HepG2 (cell line): ENCODE measurements around the gene GALNT17. TPM values are rescaled to one million over a fixed set of nuclear protein-coding genes. Genes with fewer than 3 reads are reported as not detected.

ENCODE experiments used
- ATAC-seq: fragments of 200-7000 bp; cut with Tn5 transposase; 3 replicates; pipeline ENCODE4 v1.9.1; 2020; ENCODE audit warnings: mild to moderate bottlenecking, moderate library complexity
- BruUV-seq: library from RNA; stranded (reverse); fragments of 400-500 nt; replicated peaks from 2 replicates; lab custom pipeline; 2021; lab: Mats Ljungman, UMichigan
- CTCF ChIA-PET: fragments of 300-600 bp; formaldehyde crosslinking; extraction: SDS; loops from one replicate; lab custom pipeline; 2021; ENCODE audit warnings: low total read pairs, inconsistent platforms, low intra/inter-chr PET ratio; lab: Yijun Ruan, JAX
- POLR2A ChIA-PET: fragments of 350-600 bp; sonication (Branson Sonifier 250); formaldehyde crosslinking; loops from one replicate; lab custom pipeline; 2020; ENCODE audit warnings: antibody characterized with exemption, inconsistent platforms; lab: Yijun Ruan, JAX
- DNase-seq: peaks from one replicate; pipeline ENCODE4 v3.0.0-alpha.2; 2015; ENCODE audit warnings: low spot score
- FAIRE-seq: peaks from 3 replicates; lab custom pipeline; 2011; peaks lifted over from hg19 to GRCh38; lab: Jason Lieb, UNC
- H2AFZ ChIP-seq: one replicate; pipeline ENCODE4 v1.6.1; 2011; ENCODE audit warnings: low read length, inconsistent platforms
- H3K27ac ChIP-seq: fragments of 300-600 bp; 3 replicates; pipeline ENCODE4 v1.8.0; 2011; ENCODE audit warnings: mixed run types, mild to moderate bottlenecking, mixed read lengths, low read length, inconsistent platforms; ENCODE audit not compliant: insufficient read depth; ENCODE audit errors: extremely low read length
- H3K27me3 ChIP-seq, 2 experiments: fragments of 200-600 bp in 1 of 2; 2 replicates in 1 of 2; 3 replicates in 1 of 2; pipeline versions ENCODE4 v1.6.0 to v1.8.0; 2011; ENCODE audit warnings: low read length in 2 of 2, mild to moderate bottlenecking in 2 of 2, moderate library complexity in 2 of 2, inconsistent platforms in 1 of 2; ENCODE audit not compliant: insufficient read depth in 2 of 2, control insufficient read depth in 1 of 2
- H3K36me3 ChIP-seq, 2 experiments: fragments of 200-600 bp in 1 of 2; replicated peaks in 1 of 2; 2 replicates in 1 of 2; 3 replicates in 1 of 2; pipeline versions ENCODE4 v1.5.1 to v1.8.0; 2011; ENCODE audit warnings: low read length in 2 of 2, inconsistent platforms in 1 of 2; ENCODE audit not compliant: insufficient read depth in 2 of 2, control insufficient read depth in 1 of 2
- H3K4me1 ChIP-seq: 2 replicates; pipeline ENCODE4 v1.5.1; 2012; ENCODE audit warnings: low read length, inconsistent platforms; ENCODE audit not compliant: insufficient read depth
- H3K4me2 ChIP-seq: 2 replicates; pipeline ENCODE4 v1.6.0; 2011; ENCODE audit warnings: low read depth, low read length, inconsistent platforms
- H3K4me3 ChIP-seq, 3 experiments: fragments of 200-600 bp in 1 of 3; sonication (generic), shearing (Covaris generic) in 1 of 3; replicated peaks in 1 of 3; 2 replicates each; pipeline ENCODE4 v1.5.1; 2011 to 2016; ENCODE audit warnings: low read length in 3 of 3, inconsistent platforms in 2 of 3, low read depth in 2 of 3, mild to moderate bottlenecking in 2 of 3, control low read depth in 1 of 3, mixed read lengths in 1 of 3; ENCODE audit not compliant: insufficient read depth in 1 of 3
- H3K79me2 ChIP-seq: one replicate; pipeline ENCODE4 v1.6.1; 2011; ENCODE audit warnings: low read length, inconsistent platforms; ENCODE audit not compliant: insufficient read depth
- H3K9ac ChIP-seq: 2 replicates; pipeline ENCODE4 v1.6.0; 2011; ENCODE audit warnings: mild to moderate bottlenecking, low read depth, low read length, inconsistent platforms; ENCODE audit not compliant: insufficient read depth
- H3K9me3 ChIP-seq: 2 replicates; pipeline ENCODE4 v1.5.1; 2012; ENCODE audit warnings: mild to moderate bottlenecking, low read length
- H4K20me1 ChIP-seq: 2 replicates; pipeline ENCODE4 v1.6.0; 2011; ENCODE audit warnings: inconsistent platforms, mild to moderate bottlenecking, low read length, moderate library complexity; ENCODE audit not compliant: insufficient read depth
- ISX ChIP-seq: sonication (generic); formaldehyde crosslinking; conservative IDR thresholded peaks from 2 replicates; pipeline ENCODE4 v1.5.0; 2020; ENCODE audit warnings: missing genetic modification reagents
- MIER3 ChIP-seq: IDR thresholded peaks from 2 replicates; pipeline ENCODE4 v1.6.1; 2016; ENCODE audit warnings: missing compliant biosample characterization, borderline replicate concordance
- ZFP82 ChIP-seq: sonication (generic); formaldehyde crosslinking; IDR thresholded peaks from 2 replicates; pipeline ENCODE4 v1.5.1; 2020; ENCODE audit warnings: mild to moderate bottlenecking, missing genetic modification reagents, borderline replicate concordance
- ZNF329 ChIP-seq: sonication (generic); formaldehyde crosslinking; IDR thresholded peaks from 2 replicates; pipeline ENCODE4 v1.9.0; 2021; ENCODE audit warnings: low read depth, mild to moderate bottlenecking, missing genetic modification reagents
- WGBS: methylation state at CpG from one replicate; pipeline ENCODE4 v1.1.6; 2017; ENCODE audit warnings: low lambda C conversion rate; 5-methylcytosine and 5-hydroxymethylcytosine counted together
- in situ Hi-C: cut with HindIII; loops from 2 replicates; pipeline ENCODE4 v1.10.0; 2017; ENCODE audit warnings: low pct_unique_long_range_greater_than_20kb; ENCODE audit not compliant: extremely low pct_ligation_motif_present
- intact Hi-C: fragments of 100-400 bp; cut with micrococcal nuclease; formaldehyde crosslinking; loops from one replicate; pipeline ENCODE4 v1.10.0; 2022; ENCODE audit not compliant: unreplicated experiment
- polyA plus RNA-seq, 8 experiments: library from polyadenylated mRNA; depleted of rRNA in 3 of 8; stranded (reverse) in 7 of 8; unstranded in 1 of 8; fragments of >200 nt; fragmentation: Illumina TruSeq in 4 of 8; extraction: Trizol in 4 of 8; gene quantifications; 2 replicates each; pipeline versions ENCODE4 v1.2.1 to v1.2.3, GENCODE V29; 2011 to 2016; ENCODE audit warnings: low read depth in 4 of 8, missing spikeins in 1 of 8, mixed read lengths in 1 of 8; ENCODE audit not compliant: insufficient read depth in 1 of 8
- total RNA-seq, 5 experiments: library from RNA; depleted of rRNA; stranded (reverse); fragments of >200 nt; fragmentation: Illumina TruSeq; extraction: Trizol; gene quantifications; 2 replicates each; pipeline ENCODE4 v1.2.3, GENCODE V29; 2016; ENCODE audit warnings: low read depth in 1 of 5
- TF ChIP-seq, protein P1 (sequence below): sonication (generic); formaldehyde crosslinking; IDR thresholded peaks from 2 replicates; pipeline ENCODE4 v1.4.0; 2020; ENCODE audit warnings: mild to moderate bottlenecking, low read depth, missing genetic modification reagents
- TF ChIP-seq, protein P2 (sequence below): sonication (generic); formaldehyde crosslinking; IDR thresholded peaks from 2 replicates; pipeline ENCODE4 v1.4.0; 2020; ENCODE audit warnings: mild to moderate bottlenecking, missing genetic modification reagents

The GALNT17 gene
- total and polyA plus RNA-seq, 2 of the 13 experiments (the other 11 are each of a cell fraction or from before 2014, with no cell fraction given), result not detected

- TF ChIP-seq, protein P1, sequence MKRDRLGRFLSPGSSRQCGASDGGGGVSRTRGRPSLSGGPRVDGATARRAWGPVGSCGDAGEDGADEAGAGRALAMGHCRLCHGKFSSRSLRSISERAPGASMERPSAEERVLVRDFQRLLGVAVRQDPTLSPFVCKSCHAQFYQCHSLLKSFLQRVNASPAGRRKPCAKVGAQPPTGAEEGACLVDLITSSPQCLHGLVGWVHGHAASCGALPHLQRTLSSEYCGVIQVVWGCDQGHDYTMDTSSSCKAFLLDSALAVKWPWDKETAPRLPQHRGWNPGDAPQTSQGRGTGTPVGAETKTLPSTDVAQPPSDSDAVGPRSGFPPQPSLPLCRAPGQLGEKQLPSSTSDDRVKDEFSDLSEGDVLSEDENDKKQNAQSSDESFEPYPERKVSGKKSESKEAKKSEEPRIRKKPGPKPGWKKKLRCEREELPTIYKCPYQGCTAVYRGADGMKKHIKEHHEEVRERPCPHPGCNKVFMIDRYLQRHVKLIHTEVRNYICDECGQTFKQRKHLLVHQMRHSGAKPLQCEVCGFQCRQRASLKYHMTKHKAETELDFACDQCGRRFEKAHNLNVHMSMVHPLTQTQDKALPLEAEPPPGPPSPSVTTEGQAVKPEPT (CRISPR knock-in tag), result no peak
- no peak for TF ChIP-seq ISX (CRISPR knock-in tag)
- no peak for TF ChIP-seq ZNF329 (CRISPR knock-in tag)
- no peak for TF ChIP-seq ZFP82 (CRISPR knock-in tag)
Observed at GRCh38 chr7:71479231-71479630, 347.3 kb downstream of the GALNT17 start (continued).

- no peak for ATAC-seq
- Histone ChIP-seq H4K20me1 (no peaks in the 10 kb centered on the region), H3K9me3 (no peaks in the 10 kb centered on the region), H2AFZ (no peak overlapping the region), H3K27ac (no peak overlapping the region), H3K4me1 (no peaks in the 10 kb centered on the region), H3K79me2 (no peaks in the 10 kb centered on the region), H3K9ac (no peak overlapping the region), H3K4me2 (no peak overlapping the region), H3K4me3 (no peak overlapping the region), H3K27me3 (no peaks in the 10 kb centered on the region; a peak in 1 of 5 replicates), H3K36me3 (no peaks in the 10 kb centered on the region)
- 6% methylated on average over 2 of the region's 2 CpGs for WGBS
- intact Hi-C loops (no loop called here), in situ Hi-C loops (no loop called here)
- no peak for DNase-seq
- CTCF ChIA-PET, result no interaction called here
- POLR2A ChIA-PET, result no interaction called here
- TF ChIP-seq, protein P2, sequence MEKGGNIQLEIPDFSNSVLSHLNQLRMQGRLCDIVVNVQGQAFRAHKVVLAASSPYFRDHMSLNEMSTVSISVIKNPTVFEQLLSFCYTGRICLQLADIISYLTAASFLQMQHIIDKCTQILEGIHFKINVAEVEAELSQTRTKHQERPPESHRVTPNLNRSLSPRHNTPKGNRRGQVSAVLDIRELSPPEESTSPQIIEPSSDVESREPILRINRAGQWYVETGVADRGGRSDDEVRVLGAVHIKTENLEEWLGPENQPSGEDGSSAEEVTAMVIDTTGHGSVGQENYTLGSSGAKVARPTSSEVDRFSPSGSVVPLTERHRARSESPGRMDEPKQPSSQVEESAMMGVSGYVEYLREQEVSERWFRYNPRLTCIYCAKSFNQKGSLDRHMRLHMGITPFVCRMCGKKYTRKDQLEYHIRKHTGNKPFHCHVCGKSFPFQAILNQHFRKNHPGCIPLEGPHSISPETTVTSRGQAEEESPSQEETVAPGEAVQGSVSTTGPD (CRISPR knock-in tag), result no peak
- TF ChIP-seq MIER3 (CRISPR knock-in tag), result no peak
- no TSS peak for BruUV-seq
- no peak for FAIRE-seq
Observed at GRCh38 chr7:71480791-71481190, 348.8 kb downstream of the GALNT17 start.
